ENCODE data around the gene NHS.

Gene NHS

DNA sequence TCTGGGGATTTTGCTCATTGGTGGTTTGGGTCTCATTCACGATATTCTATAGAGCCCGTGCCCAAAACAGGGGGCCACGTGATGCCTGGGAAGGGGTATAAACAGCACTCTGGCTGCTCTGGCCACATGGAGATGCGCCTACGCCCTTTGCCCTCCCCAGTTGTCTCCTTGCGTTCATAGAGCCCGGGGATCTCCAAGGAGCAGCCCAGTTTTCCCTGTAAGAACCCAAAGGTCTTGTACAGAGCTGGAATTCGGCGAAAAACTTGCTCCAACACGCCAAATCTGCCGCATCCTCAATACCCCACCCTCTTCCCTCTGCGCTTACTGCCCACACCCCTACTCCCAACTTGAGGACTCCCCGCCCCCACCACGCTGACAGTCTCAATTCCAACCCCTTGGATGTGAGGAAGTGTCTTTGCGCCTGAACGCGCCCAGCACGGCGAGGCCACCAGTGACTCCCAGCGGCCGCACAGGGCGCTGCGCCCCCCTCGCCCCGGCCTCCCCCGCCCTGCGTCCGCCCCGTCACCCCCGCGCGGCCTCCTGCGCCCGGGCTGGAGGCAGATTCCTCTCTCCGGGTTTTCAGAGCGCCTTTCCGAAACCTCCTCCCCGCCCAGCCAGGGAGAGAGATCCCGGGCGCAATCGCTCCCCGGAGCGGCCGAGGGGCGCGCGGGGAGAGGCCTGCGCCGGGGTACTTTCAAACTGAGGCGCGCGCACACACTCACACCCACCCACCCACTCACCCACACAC lies at the start of gene NHS:
TSS of gene NHS (plus strand) at position 582 of the 748 bp plus-strand sequence. CDS start 558 bp downstream, outside the sequence.
- no peak for DNase-seq (ENCODE audit: low read depth)

DNA sequence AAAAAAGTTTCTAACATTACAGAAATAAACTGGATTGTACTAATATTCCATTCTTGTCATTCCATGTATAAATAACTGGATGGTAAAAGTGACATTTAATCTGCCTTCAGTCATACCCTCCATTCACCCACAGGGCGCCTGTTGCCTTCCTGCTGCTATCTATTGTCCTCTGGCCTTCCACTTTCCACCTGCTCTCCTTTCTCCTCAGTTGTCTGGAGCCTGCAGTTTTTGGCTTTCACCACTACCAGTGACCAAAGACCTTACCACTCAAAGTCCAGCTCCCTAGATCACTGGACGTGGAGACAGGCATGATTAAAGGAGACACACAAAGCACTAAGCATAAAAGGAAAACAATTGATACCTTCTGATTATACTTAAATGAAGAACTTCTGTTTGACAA lies 46.2 kb upstream of the NHS start:
- no peak for DNase-seq (ENCODE audit: low read depth)

DNA sequence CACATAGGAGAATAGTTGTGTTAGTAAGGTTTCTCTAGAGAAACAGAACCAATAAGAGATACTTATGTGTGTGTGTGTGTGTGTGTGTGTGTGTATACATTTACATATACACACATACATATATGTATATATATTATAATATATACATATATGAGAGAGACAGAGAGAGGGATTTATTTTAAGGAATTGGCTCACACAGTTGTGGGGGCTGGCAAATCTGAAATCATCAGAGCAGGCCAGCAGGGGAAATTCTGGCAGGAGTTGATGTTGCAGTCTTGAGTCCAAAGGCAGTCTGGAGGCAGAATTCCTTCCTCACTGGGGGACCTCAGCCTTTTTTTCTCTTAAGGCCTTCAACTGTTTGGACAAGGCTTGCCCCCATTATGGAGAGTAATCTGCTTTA lies 38.6 kb upstream of the NHS start:
- no peak for DNase-seq (ENCODE audit: low read depth)

DNA sequence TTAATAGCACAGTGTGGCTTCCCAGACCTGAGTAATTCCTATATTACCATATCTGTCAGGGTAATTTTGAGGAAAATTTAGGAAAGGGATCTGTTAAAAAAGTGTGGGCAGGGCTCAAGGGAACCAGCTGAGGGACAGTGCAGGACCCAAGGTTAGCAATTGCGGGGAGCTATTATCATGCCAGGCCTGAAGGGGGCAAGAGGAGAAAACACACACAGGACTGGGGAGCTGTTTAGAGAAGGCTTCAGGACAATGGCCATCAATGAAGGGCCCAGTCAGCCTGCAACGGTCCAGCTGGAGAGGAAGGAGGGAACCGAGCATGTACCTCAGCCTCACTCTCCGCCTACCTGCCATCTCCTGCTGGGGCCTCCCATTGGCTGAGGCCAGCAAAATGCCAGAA lies 19.0 kb upstream of the NHS start:
- no peak for DNase-seq (ENCODE audit: low read depth)

DNA sequence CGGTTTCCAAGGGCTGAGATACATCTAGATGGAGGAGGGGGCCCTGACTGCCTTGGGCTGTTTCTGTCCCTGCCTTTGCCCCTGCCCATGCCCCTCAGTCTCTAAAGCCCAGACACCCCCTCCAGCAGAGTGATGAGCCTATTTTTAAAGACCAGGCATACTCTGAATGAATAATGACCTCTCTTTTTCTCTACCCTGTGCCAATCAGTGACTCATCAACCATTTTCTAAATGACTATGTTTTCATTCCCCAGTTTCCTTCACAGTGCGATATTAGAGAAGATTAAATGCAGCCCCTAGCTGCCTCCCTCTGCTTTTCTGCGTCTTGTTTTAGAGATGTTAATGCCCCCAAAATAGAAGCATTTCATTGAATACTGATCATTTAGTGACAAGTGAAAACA lies 15.5 kb upstream of the NHS start:
- DNase-seq (ENCODE audit: low read depth) = no peak

DNA sequence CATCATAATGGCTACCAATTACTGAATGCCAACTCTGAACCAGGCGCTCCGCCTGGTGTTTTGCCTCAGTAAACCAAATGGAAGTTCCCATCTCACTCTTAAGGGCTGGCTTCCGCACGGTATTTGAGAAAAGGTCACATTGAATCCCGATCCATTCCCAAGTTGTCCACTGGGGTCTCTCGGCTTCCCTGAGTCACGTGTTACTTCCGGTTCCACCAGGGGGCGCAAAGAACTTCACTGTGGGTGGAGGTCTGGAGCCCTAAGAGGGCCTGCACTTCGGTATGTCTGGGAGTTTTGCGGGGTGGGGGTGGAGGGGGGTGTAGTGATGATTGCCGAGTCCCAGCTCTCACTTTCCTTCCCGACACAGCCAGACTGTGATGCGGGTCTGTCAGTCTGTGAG lies 13.4 kb upstream of the NHS start:
- DNase-seq (ENCODE audit: low read depth) = no peak

DNA sequence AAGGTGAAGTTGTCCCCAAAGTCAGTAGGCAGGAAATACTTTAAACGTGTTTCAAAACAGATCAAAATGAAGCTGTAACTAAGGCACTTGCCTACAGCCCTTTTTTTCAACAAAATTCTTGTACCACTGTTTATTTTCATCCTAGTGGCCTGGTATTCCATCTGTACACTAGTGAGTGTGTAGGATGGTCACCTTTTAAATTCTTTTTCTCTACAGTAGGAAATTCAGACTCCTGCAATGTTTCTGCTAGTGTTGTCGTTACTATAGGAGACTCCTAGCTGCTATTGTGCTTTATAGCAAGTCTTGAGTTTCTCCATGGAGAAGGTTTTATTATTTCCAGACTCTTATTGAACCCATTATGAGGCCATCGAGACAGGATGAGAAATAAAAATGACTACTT lies 7.0 kb upstream of the NHS start:
- DNase-seq (ENCODE audit: low read depth) = no peak

DNA sequence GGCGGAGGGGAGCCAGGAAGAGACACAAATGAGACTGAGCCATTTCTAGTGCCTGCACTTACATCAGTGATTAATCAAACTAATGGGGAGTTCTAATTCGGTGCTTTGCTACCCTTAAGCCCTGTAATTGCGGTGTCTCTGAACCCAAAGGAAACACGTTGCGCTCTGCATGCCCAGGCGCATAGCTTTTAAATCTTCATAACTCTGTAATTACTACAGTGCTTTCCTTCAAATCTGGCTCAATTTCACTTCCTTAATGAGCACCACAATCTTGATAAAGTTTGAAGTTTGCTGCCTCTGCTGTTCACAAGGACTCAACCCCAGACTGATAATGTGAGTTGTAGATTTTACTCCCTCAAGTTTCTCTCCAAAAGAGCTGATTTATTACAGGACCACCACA lies 5.7 kb upstream of the NHS start:
- DNase-seq (ENCODE audit: low read depth) = no peak

DNA sequence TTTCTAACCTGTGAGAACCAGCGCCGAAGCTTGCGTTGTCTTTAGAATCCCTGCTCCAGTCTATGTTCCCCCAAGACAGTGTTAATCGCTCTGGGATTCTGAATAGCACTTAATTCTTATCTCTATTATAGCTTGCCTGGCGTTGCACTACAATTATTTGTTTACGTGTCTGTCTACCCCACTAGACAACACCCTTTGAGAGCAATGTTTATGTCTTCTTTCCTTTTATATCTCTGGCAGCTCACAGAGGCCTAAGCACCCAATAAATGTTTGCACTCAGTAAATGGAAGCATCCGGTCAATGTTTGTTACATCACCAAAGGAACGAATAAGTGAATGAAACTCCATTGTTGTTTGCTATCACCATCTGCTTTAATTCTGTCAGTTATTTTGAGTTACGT lies 4.8 kb upstream of the NHS start:
- no peak for DNase-seq (ENCODE audit: low read depth)

DNA sequence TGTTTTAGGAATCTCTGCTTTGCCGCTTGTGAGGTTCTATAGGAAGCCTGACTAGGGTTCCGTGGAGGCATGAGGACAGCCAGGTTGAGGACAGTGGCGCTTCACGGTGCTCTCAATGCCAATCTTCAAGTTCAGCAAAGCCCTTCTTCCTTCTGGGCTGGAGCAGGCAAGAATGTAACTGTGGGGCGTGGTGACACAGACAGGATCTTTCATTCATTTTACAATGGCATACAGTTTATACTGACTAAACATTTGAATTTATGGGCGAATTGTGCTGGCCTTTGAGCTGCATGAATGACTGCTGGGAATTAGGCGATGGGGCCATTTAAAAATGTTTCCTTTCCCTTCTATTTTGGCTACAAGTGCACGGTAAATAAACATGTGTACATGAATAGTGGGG lies 2.9 kb upstream of the NHS start:
- no peak for DNase-seq (ENCODE audit: low read depth)

DNA sequence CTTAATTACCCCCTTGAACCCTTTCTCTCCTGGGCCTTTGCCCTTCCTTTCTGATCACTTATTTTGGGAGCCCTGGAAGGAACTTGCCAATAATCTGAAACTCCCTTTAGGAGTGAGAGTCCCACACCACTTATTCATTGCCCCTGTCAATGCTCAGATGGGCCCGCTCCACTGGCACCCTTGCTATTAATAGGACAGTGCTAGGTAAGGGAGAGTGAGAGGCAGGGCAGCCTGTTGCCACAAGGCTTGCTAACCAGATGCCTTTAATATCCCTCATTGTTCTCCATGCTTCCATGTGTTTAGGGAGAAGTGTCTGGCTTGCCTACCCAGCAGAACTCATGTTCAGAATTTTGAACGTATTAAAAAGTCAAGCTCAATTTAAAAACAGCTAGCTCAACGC lies 1.7 kb upstream of the NHS start:
- no peak for DNase-seq (ENCODE audit: low read depth)

DNA sequence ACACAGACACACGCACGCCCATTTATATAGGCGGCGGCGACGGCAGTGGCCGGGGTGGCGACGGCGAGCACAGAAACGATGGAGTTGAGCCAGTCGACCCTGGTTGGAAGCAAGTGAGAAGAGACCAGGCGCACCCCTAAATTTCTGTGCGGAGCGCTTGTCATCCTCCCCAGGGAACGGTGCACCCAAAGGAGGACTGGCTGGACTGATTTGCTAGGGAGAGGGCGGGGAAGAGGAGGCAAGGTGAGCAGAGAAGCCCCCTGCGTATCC lies 302 bp downstream of the NHS start:
- DNase-seq (ENCODE audit: low read depth) = no peak

DNA sequence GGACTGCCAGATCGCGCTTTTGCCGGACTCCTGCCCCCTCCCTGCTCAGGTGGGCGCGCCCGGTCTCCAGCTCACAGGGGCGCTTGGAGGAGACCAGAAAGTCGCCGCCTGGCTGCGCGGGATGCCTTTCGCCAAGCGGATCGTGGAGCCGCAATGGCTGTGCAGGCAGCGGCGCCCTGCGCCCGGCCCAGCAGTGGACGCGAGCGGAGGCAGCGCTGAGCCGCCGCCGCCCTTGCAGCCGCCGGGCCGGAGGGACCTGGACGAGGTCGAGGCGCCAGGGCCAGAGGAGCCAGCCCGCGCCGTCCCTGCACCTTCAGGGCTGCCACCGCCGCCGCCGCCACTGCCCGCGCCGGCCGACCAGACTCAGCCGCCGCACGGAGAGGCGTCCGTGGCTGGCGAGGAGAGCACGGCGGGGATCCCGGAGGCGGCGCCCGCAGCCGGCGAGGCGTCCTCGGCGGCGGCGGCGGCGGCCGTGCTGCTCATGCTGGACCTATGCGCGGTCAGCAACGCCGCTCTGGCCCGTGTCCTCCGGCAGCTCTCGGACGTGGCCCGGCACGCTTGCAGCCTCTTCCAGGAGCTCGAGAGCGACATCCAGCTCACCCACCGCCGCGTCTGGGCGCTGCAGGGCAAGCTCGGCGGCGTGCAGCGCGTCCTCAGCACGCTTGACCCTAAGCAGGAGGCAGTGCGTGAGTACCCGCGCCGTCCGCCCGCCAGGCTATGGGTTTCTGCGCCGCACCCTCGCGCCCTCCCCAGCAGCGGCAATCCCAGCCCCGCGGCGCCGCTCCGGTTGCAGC lies 834 bp downstream of the NHS start:
- DNase-seq (ENCODE audit: low read depth) = no peak

DNA sequence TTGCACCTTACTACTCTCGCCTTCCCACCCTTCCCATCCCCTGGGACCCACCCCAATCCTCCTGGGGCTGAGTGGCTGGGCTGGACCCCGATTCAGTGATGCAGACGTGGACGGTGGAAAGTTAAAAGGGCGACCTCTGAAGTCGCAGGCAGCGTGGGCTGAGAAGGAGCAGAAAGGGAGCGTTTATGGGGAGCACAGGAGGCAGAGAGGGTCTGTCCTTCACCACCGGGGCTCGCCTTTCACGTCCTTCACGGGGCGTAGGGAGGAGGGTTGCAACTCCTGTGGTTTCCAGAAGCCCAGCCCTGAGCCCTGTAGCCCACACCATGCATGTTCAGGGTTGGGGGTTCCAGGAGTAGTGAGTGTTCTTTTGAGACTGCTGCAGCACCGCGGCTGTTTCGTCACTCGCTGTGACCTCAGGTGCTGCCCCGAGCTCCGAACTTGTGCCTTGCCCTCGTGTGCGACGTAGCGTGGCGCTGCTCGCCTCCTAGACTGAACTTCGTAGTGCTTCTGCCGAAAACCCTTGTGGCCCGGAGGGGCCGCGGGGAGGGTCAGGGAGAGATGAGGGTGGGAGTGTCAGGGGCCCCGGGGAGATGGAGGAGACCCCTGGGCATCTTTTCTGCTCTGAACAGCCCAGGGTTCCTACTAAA lies 1.6 kb downstream of the NHS start:
- no peak for DNase-seq (ENCODE audit: low read depth)

DNA sequence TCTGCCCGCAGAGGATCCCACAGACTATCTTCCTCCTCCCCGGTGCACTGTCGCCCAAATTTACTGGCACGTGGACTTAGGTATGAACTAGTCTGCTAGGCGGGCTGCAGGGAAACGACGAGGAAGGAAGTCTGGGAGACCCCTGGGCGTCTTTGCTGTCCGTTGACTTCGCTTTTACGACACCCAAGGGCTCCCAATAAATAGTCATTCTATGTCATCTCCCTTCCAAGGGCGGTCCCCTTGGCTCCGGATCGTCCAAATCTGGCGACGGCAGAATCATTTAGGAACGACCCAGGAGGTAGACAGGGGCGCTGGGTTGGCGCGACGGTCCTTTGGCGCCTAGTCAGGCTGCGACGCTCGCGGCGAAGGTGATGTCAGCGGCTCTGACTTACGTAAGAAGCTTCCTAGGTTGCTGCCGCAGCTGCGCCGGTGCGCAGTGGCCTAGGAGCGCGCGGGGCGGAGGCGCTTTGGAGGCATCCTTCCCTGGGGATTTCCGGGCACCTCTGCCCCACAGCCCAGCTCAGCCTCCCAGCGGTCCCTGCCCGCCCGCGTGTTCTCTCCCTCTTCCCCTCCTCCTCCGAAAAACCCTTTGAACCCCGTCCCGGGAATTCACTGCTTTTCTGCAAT lies 2.2 kb downstream of the NHS start:
- DNase-seq (ENCODE audit: low read depth) = no peak

DNA sequence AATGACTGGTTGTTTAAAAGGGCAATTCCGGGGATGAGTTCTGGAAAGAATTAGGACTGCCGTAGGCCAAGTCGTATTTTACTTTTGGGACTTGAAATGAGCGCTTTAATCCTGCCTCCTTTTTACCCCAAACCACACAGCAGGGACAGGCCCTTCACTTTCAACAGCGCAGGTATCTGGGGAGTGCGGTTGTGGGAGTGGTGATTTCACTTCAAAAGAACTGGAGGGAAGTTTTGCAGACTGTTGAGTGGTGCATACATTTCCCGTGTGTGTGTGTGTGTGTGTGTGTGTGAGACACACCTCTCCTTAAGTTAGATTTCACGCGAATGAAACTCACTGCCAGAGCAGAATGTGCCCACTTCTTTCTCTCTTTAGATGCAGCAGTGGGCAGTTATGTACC lies 2.8 kb downstream of the NHS start:
- no peak for DNase-seq (ENCODE audit: low read depth)

DNA sequence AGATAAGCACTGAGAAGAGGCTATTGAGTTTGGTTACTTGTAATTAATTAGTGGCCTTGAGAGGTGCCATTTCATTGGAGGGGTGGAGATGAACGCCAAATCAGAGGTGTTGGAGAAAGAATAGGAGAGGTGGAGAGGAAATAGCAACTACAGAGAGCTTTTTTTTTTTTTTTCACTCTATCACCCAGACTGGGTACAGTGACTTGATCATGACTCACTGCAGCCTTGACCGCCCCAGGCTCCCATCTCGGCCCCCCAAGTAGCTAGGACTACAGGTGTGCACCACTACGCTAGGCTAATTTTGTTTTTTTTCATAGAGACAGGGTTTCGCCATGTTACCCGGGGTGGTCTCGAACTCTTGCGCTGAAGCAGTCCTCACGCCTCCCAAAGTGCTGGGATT lies 5.2 kb downstream of the NHS start:
- DNase-seq (ENCODE audit: low read depth) = no peak

DNA sequence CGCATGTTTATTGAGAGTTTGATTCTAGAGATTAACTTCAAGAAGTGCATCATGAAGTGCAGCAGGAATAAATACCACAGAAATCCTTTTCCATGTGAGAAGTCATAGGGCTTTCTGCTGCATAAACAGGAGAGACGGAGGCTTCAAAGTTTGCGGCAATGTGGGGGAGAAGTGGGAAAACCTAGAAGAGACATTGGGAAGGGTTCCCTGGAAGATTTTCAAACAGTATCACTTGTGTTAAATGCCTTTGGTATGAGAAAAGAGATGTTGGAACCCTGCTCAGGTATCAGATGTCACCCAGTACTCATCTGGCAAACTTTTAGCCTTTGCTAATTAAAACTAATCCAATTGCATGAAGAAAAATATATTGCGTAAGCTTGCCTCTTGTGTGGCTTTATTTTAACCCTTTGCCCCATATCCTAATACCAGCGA lies 15.4 kb downstream of the NHS start:
- no peak for DNase-seq (ENCODE audit: low read depth)

DNA sequence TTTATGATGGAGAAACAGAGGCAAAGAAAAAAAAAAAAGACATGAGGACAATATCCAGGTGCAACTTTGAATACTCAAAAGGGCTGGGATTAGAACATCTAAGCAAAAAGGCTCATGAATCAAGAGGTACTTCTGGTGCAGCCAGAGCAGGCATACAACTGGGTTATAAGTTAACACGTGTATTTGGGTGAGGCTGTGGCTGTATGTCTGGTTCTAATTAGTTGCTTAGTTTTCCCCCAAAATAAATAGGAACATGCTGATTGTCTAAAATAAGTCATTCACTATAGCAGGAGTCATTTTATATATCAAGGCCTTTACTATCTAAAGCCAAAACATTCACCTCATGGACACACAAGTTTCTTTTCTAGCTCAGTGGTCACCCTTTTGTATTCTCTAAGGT lies 20.2 kb downstream of the NHS start:
- no peak for DNase-seq (ENCODE audit: low read depth)

DNA sequence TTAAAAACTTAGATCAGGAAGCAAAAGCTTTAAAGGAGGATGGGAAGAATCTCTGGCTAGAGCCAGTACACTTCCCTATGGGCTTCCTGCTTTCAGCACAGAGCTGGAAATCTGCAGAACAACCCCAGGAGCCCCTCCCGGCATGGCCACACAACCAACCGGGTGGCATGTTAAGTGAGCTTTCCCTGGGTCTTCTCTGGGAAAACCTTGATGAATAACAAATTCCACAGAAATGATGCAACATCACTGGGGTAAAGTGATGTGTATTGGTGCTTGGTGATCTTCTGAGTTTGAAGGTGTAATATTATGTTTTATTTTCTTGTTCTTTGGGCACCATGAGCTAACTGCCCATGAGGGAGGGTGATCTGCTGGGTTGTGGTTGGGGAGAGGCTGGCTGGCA lies 22.1 kb downstream of the NHS start:
- DNase-seq (ENCODE audit: low read depth) = no peak

DNA sequence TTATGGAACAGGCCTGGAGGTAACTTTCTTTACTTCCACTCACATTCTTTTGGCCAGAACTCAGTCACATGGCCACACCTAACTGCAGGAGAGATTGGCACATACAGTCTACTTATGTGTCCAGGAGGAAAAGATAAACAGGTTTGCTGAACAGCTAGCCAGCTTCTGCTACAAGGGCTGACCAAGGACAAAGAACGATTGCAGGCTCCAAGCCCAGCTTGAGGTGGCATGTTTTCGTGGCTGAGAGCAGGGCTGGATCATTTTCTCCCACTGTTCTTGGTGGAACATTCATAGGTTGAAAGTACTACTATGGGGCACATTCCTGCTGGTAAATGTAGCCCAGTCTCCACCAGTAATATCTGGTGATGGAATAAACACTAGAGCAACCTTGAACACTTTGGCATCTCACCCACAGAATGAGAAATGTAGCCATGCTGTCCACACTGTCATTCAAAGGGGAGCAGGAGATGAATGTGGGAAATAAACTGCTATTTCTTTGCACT lies 28.2 kb downstream of the NHS start:
- DNase-seq (ENCODE audit: low read depth) = no peak

DNA sequence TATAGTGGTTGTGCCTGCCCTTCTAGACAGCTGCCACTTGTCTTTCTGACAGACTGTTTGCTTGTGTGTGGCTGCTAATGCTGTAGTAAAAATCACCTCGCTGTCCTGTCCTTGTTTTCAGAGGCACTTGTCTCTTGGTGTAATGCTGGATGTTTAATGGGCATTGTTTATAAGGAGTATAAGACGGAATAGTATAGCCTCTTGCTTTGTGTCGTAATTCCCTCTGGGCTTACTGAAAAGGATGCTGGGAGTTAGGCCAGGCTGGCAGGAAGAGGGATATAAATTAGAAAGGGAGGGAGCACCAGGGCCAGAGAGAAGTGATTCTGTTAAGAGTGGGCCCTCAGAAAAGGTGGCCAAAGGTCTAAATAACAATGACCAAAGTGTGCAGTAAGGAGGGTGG lies 29.0 kb downstream of the NHS start:
- DNase-seq (ENCODE audit: low read depth) = no peak

All from activated T-helper 9 cell treated with anti-CD3 and anti-CD28 coated beads, Interleukin-2, amount 50 U/mL, for 16 hours (primary cell).